ENCODE measurements around the gene ARMH3. TPM values are rescaled to one million over a fixed set of nuclear protein-coding genes. Genes with fewer than 3 reads are reported as not detected.

Gene ARMH3
- total RNA-seq, 2 experiments from 2014 or later, result 7.9 to 24.3 TPM

GRCh38 chr10:101887775-101888174 is 168.2 kb downstream of the ARMH3 start:
- Histone ChIP-seq H3K4me2 (ENCODE audit: low read length) (no peak overlapping the region), H3K9me2 (ENCODE audit: insufficient read depth, low read length) (no peaks in the 10 kb centered on the region), H3K36me3 (ENCODE audit: insufficient read depth, low read length) (no peaks in the 10 kb centered on the region), H3K4me3 (ENCODE audit: low read depth, low read length, poor library complexity, severe bottlenecking) (no peak overlapping the region), H3K9me3 (ENCODE audit: low read length) (no peaks in the 10 kb centered on the region), H3K27ac (ENCODE audit: low read depth, low read length, poor library complexity, severe bottlenecking) (no peak overlapping the region), H3K4me1 (ENCODE audit: insufficient read depth, low read length, poor library complexity, severe bottlenecking) (no peaks in the 10 kb centered on the region), H4K20me1 (ENCODE audit: insufficient read depth, low read length) (no peaks in the 10 kb centered on the region), H2AFZ (ENCODE audit: low read length) (no peak overlapping the region), H3K79me2 (ENCODE audit: insufficient read depth, low read depth, low read length) (no peaks in the 10 kb centered on the region)
- CTCF ChIA-PET (ENCODE audit: unreplicated experiment), result no interaction called here
- no peak for DNase-seq (ENCODE audit: low spot score)
- BruUV-seq (replicated peaks), result no TSS peak
- intact Hi-C loops (cut with micrococcal nuclease; ENCODE audit: unreplicated experiment), result no loop called here
- TF ChIP-seq, protein P1, sequence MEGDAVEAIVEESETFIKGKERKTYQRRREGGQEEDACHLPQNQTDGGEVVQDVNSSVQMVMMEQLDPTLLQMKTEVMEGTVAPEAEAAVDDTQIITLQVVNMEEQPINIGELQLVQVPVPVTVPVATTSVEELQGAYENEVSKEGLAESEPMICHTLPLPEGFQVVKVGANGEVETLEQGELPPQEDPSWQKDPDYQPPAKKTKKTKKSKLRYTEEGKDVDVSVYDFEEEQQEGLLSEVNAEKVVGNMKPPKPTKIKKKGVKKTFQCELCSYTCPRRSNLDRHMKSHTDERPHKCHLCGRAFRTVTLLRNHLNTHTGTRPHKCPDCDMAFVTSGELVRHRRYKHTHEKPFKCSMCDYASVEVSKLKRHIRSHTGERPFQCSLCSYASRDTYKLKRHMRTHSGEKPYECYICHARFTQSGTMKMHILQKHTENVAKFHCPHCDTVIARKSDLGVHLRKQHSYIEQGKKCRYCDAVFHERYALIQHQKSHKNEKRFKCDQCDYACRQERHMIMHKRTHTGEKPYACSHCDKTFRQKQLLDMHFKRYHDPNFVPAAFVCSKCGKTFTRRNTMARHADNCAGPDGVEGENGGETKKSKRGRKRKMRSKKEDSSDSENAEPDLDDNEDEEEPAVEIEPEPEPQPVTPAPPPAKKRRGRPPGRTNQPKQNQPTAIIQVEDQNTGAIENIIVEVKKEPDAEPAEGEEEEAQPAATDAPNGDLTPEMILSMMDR (conservative IDR thresholded peaks at IDR 0.05; ENCODE audit: low read length), result no peak
- TF ChIP-seq EZH2phosphoT487 (IDR thresholded peaks at IDR 0.05; ENCODE audit: borderline replicate concordance, low read depth, low read length), result no peak
- POLR2A ChIA-PET, result interaction anchor here (0.6 kb wide), 2 partner anchors 9 to 207 kb away, joined by 4 read pairs; no protein-coding TSS in a partner anchor

DNA sequence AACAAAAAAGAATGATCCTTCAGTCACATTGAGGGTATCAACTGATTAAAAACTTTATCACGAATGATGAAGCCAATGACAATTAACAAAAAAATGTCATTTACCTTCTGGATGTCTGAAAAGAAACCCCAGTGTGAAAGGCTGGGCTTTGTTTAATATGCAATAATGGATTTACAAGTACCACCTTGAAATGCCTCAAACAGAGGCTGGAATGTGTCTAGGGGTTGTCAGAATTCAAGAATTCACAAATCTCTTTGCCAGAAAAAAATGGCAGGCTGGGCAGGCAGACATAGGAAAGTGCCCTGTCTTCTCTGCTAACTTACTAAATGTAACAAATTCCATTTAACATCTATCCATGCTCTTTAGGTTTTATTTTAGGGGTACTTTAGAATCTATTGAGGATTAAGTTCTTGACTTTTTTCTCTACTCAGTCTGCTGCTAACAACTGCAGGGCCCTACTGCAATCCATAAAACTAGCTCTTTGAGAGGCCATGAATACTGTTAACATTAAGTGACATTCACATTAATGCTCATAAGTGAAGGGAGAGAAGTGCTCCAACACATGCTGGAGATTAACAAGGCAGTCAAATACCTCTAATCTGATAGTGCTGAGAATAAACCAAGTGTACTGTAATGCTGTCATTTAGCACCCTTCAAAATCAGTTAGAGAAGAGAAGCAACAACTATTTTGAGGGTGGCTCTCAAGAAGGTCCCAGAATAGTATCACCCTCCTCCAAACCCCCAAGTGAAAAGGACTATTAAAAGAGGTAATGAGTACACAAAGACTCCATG is 169.3 kb downstream of the ARMH3 start:
- TF ChIP-seq, protein P1 (conservative IDR thresholded peaks at IDR 0.05; ENCODE audit: low read length), result no peak
- TF ChIP-seq EZH2phosphoT487 (IDR thresholded peaks at IDR 0.05; ENCODE audit: borderline replicate concordance, low read depth, low read length), result no peak
- H3K4me2 ChIP-seq (ENCODE audit: low read length), result no peak overlapping the region
- intact Hi-C loops (cut with micrococcal nuclease; ENCODE audit: unreplicated experiment), result no loop called here
- H4K20me1 ChIP-seq (ENCODE audit: insufficient read depth, low read length), result no peaks in the 10 kb centered on the region
- CTCF ChIA-PET (ENCODE audit: unreplicated experiment), result no interaction called here
- no TSS peak for BruUV-seq (replicated peaks)
- H3K79me2 ChIP-seq (ENCODE audit: insufficient read depth, low read depth, low read length), result no peaks in the 10 kb centered on the region
- H3K4me1 ChIP-seq (ENCODE audit: insufficient read depth, low read length, poor library complexity, severe bottlenecking), result no peaks in the 10 kb centered on the region
- no peak for DNase-seq (ENCODE audit: low spot score)
- no peak overlapping the region for H3K4me3 ChIP-seq (ENCODE audit: low read depth, low read length, poor library complexity, severe bottlenecking)
- POLR2A ChIA-PET, result interaction anchor here (0.6 to 1.8 kb wide), 3 partner anchors 36 to 124 kb away, joined by 5 to 8 read pairs (median 5); no protein-coding TSS in a partner anchor
- no peaks in the 10 kb centered on the region for H3K9me2 ChIP-seq (ENCODE audit: insufficient read depth, low read length)
- H3K9me3 ChIP-seq (ENCODE audit: low read length), result no peaks in the 10 kb centered on the region
- no peak overlapping the region for H2AFZ ChIP-seq (ENCODE audit: low read length)
- no peak overlapping the region for H3K27ac ChIP-seq (ENCODE audit: low read depth, low read length, poor library complexity, severe bottlenecking)
- no peaks in the 10 kb centered on the region for H3K36me3 ChIP-seq (ENCODE audit: insufficient read depth, low read length)
